HG02884 (cell line): Measurements from ENCODE around the gene PADI2.
"Not testable (repeated sequence)": the region's sequence is repeated elsewhere in the genome, so short reads cannot be mapped to it uniquely, and the experiment has no call there.

ENCODE experiments used
- ATAC-seq: cut with Tn5 transposase; IDR thresholded peaks from one replicate; pipeline ENCODE4 v1.9.1; 2021; ENCODE audit warnings: mild to moderate bottlenecking, moderate library complexity; ENCODE audit not compliant: unreplicated experiment

The PADI2 gene

DNA sequence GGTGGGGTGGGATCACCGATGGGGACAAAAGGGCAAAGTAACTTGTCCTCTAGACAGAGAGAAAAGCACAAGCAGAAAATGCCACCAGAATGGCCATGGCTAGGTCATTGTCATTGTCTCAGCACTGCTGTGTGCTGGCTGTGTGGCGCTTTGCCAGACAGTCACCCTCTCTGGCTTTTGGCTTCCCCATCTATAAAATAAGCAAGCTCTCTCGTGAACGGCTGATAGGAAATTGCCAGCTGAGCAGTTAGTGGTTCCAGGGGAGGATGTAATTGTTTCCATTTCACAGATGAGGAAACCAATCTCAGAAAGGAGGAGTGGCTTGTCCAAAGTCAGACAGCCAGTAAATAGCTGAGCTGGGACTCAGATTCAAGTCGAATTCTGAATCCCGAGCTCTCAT, 32.5 kb downstream of the PADI2 start:
- ATAC-seq = no peak

DNA sequence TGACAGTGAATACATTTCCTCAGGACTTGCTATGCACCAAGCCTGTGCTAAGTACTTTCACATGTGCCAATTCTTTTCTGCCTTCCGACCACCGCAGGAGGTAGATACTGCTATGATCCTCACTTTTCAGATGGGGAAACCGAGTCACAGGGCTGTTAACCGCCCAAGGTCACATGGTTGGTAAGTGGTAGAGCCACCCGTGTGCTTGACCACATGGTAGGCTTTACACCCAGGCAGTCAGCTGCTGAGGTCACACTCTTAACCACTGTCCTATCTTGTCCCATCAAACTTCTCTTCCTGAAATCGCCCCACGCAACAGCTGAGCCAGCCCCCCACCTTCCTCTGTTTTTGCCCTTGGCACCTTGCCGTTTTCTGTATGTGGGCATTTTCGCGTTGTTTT, 34.5 kb downstream of the PADI2 start:
- ATAC-seq = no peak

DNA sequence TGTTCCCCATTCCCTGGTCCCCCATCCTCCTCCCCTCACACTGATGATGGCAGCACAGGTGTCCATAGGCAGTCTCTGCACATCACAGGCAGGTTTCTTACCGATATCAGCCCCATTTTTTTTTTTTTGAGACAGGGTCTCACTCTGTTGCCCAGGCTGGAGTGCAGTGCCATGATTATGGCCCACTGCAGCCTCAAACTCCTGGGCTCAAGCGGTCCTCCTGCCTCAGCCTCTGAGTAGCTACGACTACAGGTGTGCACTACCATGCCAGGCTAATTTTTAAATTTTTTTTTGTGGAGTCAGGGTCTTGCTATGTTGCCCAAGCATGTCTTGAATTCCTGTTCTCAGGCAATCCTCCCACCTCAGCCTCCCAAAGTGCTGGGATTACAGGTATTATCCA, 36.5 kb downstream of the PADI2 start:
- ATAC-seq = no peak

DNA sequence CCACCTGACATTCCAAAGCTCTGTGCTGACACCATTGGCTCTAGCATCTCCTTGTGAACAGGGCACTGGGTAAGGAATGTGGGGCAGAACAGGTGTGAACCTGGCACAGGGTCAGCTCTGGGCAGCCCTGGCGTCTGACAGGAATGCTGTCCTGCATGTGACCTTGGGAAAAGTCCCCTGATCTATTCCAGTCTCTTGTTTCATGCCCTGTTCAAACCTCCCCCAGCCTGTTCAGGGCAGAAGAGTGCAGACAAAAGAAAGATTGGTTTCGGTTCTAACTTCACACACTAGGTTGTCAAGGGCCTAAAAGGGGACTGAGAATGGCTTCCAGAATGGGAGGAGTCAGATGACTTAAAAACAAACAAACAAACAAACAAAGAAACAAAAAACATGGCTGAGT, 37.8 kb downstream of the PADI2 start:
- ATAC-seq = no peak

DNA sequence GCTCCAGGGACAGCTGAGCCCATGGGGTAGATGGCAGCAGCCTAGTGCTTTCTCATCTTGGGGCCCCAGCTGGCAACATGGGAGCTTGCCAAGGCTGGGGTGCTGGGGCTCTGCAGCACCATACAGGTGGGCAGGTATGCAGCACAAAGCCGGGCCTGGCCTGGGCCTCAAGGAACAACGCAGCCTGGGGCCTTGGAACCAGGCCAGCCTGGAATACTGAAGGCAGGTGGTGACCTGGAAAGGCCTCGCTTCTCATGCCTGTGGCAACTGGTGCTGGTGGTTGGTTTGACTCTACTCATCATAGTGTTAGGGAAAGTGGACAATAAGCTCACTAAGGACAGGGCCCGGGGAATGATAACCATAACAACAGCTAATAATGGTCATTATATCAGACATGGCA, 38.4 kb downstream of the PADI2 start:
- ATAC-seq = no peak

DNA sequence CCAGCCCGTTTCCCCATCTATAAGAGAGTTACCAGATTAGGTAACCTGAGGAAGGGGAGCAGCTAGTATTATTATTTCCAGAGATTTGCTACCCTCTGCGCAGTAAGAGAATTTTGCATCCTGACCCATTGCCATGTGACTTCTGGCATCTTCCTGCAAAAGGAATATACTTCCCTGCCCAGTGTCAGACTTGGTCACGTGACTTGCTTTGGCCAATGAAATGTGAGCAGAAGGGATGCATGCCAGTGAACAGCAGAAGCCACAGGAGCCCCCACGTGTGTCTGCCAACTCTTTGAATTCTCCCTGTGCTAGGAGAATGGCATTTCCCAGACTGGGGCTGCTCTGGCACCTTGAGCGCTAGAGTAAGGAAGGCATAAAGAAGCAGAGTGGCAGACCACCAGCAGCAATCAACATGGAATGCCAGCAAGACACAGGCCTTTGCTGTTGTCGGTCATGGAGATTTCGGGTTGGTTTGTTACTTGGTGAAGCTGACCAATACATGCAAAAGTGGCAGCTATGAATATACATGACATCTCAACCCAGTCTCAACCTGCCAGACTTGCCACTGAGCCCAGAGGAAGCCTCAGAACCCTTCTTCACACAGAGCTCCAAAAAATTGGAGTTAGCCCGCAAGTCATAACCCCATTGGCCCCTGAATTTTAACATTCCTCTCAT, 39.0 kb downstream of the PADI2 start:
- no peak for ATAC-seq

DNA sequence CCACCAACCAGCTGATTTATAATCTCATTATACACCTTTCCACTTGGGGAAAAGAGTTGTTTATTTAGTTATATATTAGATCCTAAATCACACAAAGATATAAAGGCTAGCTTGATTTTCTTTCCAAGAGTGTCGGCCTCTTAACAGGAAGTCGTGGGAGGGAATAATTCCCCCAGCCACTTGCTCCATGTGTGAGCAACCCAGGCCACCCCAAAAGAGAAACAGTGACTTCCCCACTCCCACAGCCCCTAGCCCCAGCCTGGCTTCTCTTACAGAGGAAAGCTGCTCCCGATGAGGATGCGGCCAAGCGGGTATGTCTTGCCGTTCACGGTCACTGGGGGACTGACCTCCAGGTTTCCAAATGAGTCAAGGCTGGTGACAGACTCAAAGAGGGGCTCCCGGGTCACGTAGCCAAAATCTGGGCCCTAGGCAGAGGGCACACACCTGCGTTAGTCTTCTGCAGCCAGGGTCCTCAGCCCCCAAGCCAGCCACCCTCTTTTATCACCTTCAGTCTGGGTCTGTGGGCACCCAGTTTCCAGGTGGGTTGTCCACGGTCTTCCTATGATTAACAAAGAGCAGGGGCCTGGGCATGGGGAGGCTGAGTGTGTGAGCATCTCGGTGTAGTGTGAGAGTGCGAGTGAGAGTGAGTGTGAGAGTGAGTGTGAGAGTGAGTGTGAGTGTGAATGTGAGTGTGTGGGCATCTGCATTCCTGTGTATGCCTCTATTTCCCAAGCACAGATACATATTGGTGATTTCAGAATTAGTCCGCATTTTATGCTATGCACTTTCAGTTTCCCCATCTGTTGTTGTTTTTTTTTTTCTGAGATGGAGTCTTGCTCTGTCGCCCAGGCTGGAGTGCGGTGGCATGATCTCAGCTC, 40.0 kb downstream of the PADI2 start:
- ATAC-seq = no peak

DNA sequence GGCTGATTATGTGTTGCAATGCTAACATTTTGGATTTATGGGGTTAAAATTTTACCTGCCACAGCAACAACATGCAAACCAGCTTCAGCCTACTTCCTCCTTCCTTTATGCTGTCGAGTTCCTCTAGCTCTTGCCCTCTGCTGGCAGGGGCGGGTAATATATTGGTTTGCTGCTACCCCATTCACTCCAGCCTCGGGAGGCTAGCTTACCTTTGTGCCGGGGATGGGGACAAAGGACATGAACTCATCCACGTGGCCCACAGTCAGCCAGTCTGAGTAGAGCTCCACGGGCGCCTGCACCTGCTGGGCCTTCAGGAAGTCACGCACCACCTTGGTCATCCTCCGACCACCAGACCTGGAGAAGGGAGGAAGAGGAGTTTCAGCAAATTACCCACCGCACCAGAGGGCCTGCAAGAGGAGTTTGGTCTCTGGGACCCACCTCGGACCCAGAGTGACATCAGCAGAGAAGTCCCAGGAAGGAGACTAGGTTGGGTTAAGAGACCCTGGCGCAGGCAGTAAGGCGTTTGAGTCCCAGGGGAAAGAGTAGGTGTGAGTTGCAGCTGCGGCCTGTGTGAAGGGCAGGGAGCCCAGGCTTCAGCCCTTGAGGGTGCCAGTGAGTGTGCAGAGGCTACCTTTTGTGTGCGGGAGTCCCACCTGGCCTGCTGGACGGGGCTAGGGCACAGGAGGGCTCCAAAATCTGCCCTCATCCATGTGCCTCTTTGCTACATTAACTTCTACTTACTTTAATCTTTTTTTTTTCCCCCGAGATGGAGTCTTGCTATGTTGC, 43.6 kb downstream of the PADI2 start:
- no peak for ATAC-seq

DNA sequence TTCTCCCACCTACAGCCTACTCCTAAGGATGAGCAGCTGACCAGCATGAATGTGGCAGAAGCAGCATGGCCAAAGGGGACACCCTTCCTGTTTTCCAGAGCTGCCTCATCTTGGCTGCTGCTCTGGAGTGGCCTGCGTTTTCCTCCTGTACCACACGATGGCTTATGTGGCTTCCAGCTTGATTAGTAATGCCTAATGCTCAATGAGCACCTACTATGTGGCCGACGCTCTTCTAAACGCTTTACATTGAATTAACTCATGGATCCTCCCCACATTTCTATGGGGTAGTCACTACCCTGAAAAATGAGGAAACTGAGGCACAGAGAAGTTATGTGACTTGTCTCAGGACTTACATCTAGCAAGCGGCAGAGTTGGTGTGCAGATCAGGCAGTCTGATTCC, 47.5 kb downstream of the PADI2 start:
- ATAC-seq = no peak

DNA sequence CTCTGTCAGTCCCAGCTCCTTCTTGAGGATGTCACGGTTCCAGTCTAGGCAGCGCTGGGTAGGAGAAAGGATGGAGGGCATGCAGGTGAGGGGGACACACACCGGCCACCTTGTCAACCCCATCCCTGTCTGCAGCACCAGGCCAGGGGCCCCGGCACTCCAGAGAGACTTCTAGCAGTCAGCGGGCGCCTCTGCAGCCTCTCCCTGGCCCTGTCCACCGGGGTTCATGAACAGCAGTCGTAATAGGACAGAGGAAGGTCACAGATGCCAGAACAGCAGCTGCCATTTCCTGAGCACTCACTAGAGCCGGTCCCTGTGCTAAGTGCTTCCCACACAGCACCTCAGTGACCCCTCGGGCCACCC, 49.1 kb downstream of the PADI2 start:
- no peak for ATAC-seq

DNA sequence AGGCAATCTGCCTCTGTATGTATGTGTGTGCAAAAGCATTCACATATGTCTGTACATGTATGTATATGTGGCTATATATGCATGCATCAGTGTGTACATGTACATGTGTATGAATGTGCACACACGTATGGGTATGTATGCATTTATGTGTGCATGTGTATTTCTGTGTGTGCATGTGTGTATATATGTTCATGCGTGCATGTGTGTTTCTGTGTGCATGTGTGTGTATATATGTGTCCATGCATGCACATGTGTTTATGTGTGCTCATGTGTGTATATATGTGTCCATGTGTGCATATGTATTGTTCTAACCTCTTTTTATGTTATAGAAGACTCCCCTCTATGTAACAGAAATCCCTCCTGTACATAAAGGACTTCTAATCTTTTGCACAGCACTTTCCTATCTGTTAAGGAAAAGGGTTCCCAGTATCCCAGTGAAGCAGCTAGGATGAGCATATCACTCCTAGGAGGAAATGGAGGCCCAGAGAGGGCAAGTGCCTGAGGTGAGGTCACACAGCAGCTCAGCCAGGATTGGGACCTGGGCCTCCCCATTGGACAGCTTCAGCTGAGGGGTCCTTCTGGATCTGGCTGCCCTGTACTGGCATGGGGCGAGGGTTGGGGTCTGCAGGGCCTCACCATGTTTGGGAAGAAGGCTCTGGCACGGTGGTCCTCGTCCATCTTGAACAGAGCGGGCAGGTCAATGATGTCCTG, 49.6 kb downstream of the PADI2 start:
- ATAC-seq = no peak

DNA sequence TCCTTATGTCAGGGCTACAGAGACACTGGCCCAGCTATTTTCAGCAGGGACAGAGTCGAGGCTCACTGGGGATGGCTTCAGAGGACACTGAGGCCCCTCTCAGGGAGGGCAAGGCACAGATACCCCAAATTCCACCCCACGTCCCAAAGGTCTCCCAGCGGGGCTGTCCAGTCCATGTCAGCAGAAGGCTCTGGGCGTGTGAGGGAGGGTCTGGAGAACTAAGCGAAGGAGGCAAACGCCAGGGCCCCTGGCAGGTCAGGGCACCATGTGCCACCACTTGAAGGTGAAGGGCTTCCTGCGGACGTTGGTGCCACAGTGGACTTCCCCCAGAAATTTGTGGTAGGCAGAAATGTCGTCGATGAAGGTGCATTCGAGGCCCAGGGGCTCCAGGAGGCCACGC, 50.5 kb downstream of the PADI2 start:
- no peak for ATAC-seq

DNA sequence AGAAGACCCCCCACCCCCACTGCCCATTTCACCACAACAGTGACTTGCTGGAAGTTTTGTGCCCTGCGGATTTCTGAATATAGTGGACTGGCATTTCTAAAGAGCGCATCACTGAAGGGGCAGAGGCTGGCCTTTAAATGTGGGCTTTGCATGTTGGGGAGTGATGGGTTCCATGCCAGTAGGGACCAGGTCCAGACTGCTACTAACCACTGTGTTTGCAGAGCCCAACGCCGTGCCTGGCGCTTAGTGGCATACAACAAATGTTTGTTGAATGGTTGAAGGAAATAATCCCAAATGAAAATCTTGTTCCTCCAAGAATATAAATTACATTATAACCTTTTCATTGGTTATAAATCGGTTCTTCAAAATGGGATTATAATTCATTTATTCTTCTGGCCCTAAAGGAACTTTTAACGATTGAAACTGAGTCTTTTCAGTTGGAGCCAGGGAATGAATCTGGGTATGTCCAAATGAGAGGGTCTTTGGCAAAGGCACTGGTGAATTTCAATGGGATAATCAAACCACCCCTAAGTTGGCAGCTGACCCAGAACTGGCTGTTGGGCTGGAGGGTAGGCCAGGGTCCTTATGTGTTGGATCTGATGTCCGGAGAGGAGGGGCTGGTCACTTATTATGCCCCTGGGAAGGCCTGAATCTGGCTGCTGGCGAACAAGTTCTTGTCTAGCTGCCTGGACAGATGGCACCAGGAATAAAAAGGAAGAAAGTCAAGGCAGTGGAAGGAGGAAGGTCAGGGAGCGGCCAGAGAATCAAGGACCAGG, 51.6 kb downstream of the PADI2 start:
- ATAC-seq = no peak

DNA sequence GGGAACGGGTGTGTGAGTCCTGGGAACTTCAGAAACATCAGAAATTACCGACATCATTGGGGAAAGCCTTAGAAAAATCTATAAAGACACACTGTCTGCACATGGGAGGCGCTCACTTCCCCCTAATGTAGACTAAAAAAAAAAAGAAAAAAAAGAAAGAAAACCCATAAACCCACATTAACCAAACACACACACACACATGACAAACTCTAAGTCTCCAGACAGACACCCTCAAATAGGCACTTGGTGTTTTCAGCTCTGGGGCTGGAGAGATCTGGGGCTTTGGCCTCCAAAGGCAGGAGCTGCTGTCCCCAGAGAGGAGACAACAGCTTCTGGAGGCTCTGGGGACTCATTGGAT, 52.2 kb downstream of the PADI2 start:
- ATAC-seq = no peak

DNA sequence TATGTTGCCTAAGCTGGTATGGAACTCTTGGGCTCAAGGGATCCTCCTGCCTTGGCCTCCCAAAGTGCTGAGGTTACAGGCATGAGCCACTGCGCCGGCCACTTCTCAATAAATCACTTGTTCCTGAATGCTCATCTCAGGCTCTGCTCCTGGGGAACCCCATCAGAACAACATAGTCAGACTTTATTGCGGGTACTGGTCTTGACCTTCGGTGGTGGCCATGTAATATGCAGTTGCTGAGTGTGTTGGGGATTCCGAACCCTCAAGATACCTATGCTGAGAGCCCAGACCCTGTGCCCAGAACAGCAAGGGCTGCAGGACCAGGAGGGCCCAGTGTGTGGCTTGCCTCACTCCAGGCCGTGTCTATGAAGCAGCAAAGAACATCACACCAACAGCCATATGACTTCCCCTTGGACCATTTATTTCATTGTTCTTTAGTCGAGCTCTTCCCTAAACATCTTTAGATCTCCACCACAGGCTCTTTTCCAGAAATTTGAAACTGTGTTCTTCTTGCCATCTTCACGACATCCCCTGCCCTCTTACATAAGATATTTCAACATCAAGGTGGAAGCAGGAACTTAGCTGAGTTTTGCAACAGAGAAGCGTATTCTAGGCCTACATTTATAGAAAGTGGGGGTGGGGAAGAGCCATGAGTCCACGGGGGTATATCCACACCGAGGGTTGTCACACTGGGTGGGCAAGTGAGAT, 52.7 kb downstream of the PADI2 start:
- no peak for ATAC-seq

DNA sequence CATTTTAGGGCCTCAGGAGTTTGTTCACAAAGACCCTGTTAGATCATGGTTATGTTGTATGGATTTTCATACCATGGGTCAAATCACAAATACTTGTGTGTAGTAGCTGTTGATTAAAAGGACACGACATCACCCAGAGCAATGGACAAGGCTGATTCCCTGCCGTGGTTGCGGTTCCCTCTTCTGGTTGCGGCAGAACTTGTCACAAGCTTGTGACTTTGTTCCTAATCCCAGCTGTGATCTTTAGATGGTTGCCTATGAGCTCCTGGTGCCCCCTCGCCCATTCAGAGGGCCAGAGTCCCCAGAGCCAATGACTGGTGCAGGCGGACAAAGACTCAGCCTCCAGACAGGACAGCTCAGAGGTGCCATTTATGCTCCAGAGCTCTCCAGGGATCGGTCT, 53.6 kb downstream of the PADI2 start:
- ATAC-seq = no peak

DNA sequence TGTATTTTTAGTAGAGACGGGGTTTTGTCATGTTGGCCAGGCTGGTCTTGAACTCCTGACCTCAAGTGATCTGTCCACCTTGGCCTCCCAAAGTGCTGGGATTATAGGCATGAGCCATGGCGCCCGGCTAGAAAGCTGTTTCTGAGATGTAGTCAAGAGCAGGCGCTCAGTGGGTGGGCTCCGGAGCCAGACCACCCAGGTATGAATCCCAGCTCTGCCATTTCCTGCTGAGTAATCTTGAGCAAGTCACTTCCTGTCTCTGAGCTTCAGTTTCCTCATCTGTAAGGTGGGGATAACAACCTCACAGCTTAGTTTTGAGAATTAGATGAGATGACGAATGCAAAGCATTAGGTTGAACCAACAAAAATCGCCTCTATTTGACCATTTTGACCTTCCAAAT, 56.5 kb downstream of the PADI2 start:
- ATAC-seq = not testable (repeated sequence)

DNA sequence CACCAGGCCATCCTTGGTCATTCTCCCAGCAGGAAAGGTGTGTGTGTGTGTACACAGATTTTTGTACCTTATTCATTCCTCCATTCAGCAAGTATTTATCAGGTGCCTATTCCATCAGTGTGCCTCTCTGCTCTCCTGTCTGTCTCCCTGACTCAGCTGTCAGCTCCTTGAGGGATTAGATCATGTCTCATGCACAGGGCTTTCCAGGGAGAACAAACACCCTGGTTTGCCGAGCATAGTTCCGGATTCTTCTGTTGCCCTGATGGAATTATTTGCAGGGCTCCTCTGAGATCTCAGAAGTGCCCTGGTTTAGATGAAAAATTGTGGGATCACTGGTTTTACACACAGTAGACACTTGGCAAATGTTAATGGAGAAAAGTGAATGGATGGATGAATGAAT, 57.4 kb downstream of the PADI2 start:
- ATAC-seq = no peak

DNA sequence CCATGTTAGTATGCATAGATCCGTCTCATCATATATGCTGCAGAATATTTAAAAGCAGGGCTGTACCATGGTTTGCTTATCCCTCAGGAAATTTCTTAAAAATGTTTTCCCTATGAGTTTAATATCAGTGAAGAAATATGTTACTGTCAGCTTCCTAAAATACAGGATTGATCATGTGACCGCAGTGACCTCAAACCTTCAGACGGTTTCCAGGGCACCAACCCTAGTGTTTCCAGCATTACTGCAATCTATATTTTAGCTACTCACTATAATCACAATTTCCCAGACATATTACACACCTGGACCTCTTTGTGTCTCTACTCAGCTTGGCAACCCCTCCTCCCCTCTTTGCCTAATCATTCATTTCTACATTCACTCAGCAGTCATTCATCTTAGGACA, 57.8 kb downstream of the PADI2 start:
- ATAC-seq = no peak

DNA sequence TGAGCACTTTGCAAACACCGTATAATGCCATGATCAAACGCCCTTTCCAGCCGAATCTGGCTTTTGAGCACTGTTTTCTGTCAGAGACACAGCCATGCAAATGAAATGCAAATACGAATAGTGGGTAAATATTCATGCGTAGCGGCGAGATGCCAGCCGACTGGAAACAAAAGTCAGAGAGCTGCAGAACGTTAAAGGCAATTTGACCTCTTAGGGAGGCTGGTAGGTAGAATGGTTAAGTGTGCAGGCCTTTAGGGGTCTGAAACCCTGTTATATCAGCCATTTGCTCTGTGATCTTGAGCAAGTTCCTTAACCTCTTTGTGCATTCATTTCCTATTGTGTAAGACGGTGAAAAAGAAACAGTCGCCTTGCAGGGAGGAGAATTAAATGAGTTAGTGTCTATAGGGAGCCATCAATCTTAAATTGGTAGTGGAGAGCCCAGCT, 58.9 kb downstream of the PADI2 start:
- no peak for ATAC-seq
